ENCODE data around the gene MT1H. TPM values are rescaled to one million over a fixed set of nuclear protein-coding genes. Genes with fewer than 3 reads are reported as not detected.
A peak's percentile ranks its signal among the peaks of the same experiment; 100 is the strongest.

Gene MT1H
- total RNA-seq, 1 donor from 2014 or later: not detected

GRCh38 chr16:56625140-56625942 is 44.3 kb upstream of the MT1H start, which contains the start of gene MT1E:
Gene MT1E (plus strand): TSS chr16:56625781. CDS start chr16:56625852, 71 bp downstream.
- no peaks in the 10 kb centered on the region for H3K9me3 Mint-ChIP-seq (ENCODE audit: low read depth)
- peaks cover 6% of the 10 kb centered on the region for H3K4me1 Mint-ChIP-seq (ENCODE audit: low read depth)
- H3K27ac Mint-ChIP-seq: no peak within 1 kb of the TSS
- no peaks in the 10 kb centered on the region for H3K36me3 Mint-ChIP-seq (ENCODE audit: insufficient read depth)
- TF ChIP-seq CTCF (IDR thresholded peaks at IDR 0.05; ENCODE audit: unreplicated experiment): no peak
- H3K4me3 Mint-ChIP-seq (ENCODE audit: low read depth): peak within 1 kb of the TSS; percentile 70
- peaks cover 88% of the 10 kb centered on the region for H3K27me3 Mint-ChIP-seq
- DNase-seq (ENCODE audit: low spot score, unreplicated experiment): no peak

- Mint-ChIP-seq H3K27ac (no peak overlapping the region), H3K27me3 (peaks cover 89% of the 10 kb centered on the region), H3K9me3 (ENCODE audit: low read depth) (no peaks in the 10 kb centered on the region), H3K4me3 (ENCODE audit: low read depth) (peak overlapping the region; percentile 62), H3K36me3 (ENCODE audit: insufficient read depth) (no peaks in the 10 kb centered on the region), H3K4me1 (ENCODE audit: low read depth) (peaks cover 6% of the 10 kb centered on the region)
- DNase-seq (ENCODE audit: low spot score, unreplicated experiment): no peak
- TF ChIP-seq CTCF (IDR thresholded peaks at IDR 0.05; ENCODE audit: unreplicated experiment): no peak
These were observed 43.5 kb upstream of the MT1H start for GRCh38 chr16:56625943-56626654.

GRCh38 chr16:56626685-56627084 is 42.9 kb upstream of the MT1H start:
- H3K27ac Mint-ChIP-seq: no peak overlapping the region
- H3K4me3 Mint-ChIP-seq (ENCODE audit: low read depth): no peak overlapping the region
- no peak for TF ChIP-seq CTCF (IDR thresholded peaks at IDR 0.05; ENCODE audit: unreplicated experiment)
- DNase-seq (ENCODE audit: low spot score, unreplicated experiment): no peak
- H3K36me3 Mint-ChIP-seq (ENCODE audit: insufficient read depth): no peaks in the 10 kb centered on the region
- peaks cover 89% of the 10 kb centered on the region for H3K27me3 Mint-ChIP-seq
- H3K9me3 Mint-ChIP-seq (ENCODE audit: low read depth): no peaks in the 10 kb centered on the region
- peaks cover 7% of the 10 kb centered on the region for H3K4me1 Mint-ChIP-seq (ENCODE audit: low read depth)

- H3K9me3 Mint-ChIP-seq (ENCODE audit: low read depth): no peaks in the 10 kb centered on the region
- no peaks in the 10 kb centered on the region for H3K36me3 Mint-ChIP-seq (ENCODE audit: insufficient read depth)
- TF ChIP-seq CTCF (IDR thresholded peaks at IDR 0.05; ENCODE audit: unreplicated experiment): no peak
- DNase-seq (ENCODE audit: low spot score, unreplicated experiment): no peak
- peaks cover 87% of the 10 kb centered on the region for H3K27me3 Mint-ChIP-seq
- H3K27ac Mint-ChIP-seq: no peak overlapping the region
- peaks cover 12% of the 10 kb centered on the region for H3K4me1 Mint-ChIP-seq (ENCODE audit: low read depth)
- no peak overlapping the region for H3K4me3 Mint-ChIP-seq (ENCODE audit: low read depth)
These were observed 40.9 kb upstream of the MT1H start for GRCh38 chr16:56628486-56629350.

GRCh38 chr16:56629531-56629930 is 40.1 kb upstream of the MT1H start:
- TF ChIP-seq CTCF (IDR thresholded peaks at IDR 0.05; ENCODE audit: unreplicated experiment): no peak
- Mint-ChIP-seq H3K9me3 (ENCODE audit: low read depth) (no peaks in the 10 kb centered on the region), H3K36me3 (ENCODE audit: insufficient read depth) (no peaks in the 10 kb centered on the region), H3K4me3 (ENCODE audit: low read depth) (no peak overlapping the region), H3K27ac (no peak overlapping the region), H3K27me3 (peaks cover 89% of the 10 kb centered on the region), H3K4me1 (ENCODE audit: low read depth) (peaks cover 12% of the 10 kb centered on the region)
- no peak for DNase-seq (ENCODE audit: low spot score, unreplicated experiment)

All from progenitor cell of endocrine pancreas (in vitro differentiated cells).